RWPE2 (cell line): ENCODE measurements around the gene AP3S2.

Experiments
- ATAC-seq: fragments of 200-7000 bp; cut with Tn5 transposase; 3 replicates; pipeline ENCODE4 v1.9.1; 2021; ENCODE audit warnings: low read depth
- DNase-seq: peaks from one replicate; pipeline ENCODE4 v3.0.0-alpha.2; 2020; ENCODE audit warnings: low spot score
- H3K27ac ChIP-seq: fragments of 450-650 bp; 2 replicates; pipeline ENCODE4 v1.5.1; 2017; ENCODE audit warnings: mild to moderate bottlenecking; ENCODE audit not compliant: poor library complexity, severe bottlenecking
- H3K27me3 ChIP-seq: fragments of 250-450 bp; sonication (Bioruptor Pico); 2 replicates; pipeline ENCODE4 v1.5.1; 2021; ENCODE audit warnings: mild to moderate bottlenecking, moderate library complexity; ENCODE audit not compliant: insufficient read depth, poor library complexity, severe bottlenecking
- H3K36me3 ChIP-seq: fragments of 250-450 bp; sonication (Bioruptor Pico); 2 replicates; pipeline ENCODE4 v1.5.1; 2020; ENCODE audit warnings: low read depth, mild to moderate bottlenecking, moderate library complexity
- H3K4me1 ChIP-seq: fragments of 250-450 bp; sonication (Bioruptor Pico); 2 replicates; pipeline ENCODE4 v1.5.1; 2021; ENCODE audit warnings: mild to moderate bottlenecking, moderate library complexity; ENCODE audit not compliant: insufficient read depth, poor library complexity, severe bottlenecking
- H3K4me3 ChIP-seq: fragments of 250-450 bp; sonication (Bioruptor Pico); 2 replicates; pipeline ENCODE4 v1.5.1; 2021; ENCODE audit warnings: mild to moderate bottlenecking, moderate library complexity; ENCODE audit not compliant: severe bottlenecking
- H3K9me3 ChIP-seq: fragments of 250-450 bp; sonication (Bioruptor Pico); 2 replicates; pipeline ENCODE4 v1.5.1; 2021; ENCODE audit warnings: mild to moderate bottlenecking, moderate library complexity; ENCODE audit not compliant: severe bottlenecking
- CTCF ChIP-seq: fragments of 450-650 bp; IDR thresholded peaks from one replicate; pipeline ENCODE4 v1.5.1; 2017; ENCODE audit warnings: mild to moderate bottlenecking, moderate library complexity; ENCODE audit not compliant: poor library complexity, severe bottlenecking

The AP3S2 gene

GRCh38 chr15:89810837-89811236, 83.0 kb downstream of the AP3S2 start:
- no peak for TF ChIP-seq CTCF
- no peak for DNase-seq
- H3K27me3 ChIP-seq: no peaks in the 10 kb centered on the region
- H3K27ac ChIP-seq: peak overlapping the region; percentile 53
- no peak overlapping the region for H3K4me3 ChIP-seq
- ATAC-seq: no peak
- H3K36me3 ChIP-seq: no peaks in the 10 kb centered on the region
- no peaks in the 10 kb centered on the region for H3K9me3 ChIP-seq
- H3K4me1 ChIP-seq: peaks cover 12% of the 10 kb centered on the region

DNA sequence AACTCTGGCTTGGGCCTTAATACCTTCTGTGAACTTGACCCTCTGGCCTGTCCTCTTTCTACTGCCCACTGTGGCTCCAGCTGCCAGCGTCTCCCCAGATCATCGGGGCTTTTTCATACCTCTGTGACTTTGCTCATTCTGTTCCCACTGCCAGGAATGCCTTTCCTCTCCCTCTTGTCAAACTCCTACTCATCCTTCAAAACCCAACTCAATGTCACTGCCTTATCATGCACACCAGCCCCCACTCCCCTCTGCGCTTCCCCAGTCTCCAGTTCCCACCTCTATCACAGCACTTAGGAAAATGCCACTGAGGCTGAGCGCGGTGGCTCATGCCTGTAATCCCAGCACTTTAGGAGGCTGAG, 84.0 kb downstream of the AP3S2 start:
- Histone ChIP-seq H3K9me3 (no peaks in the 10 kb centered on the region), H3K4me3 (no peak overlapping the region), H3K36me3 (no peaks in the 10 kb centered on the region), H3K27ac (no peak overlapping the region), H3K27me3 (no peaks in the 10 kb centered on the region), H3K4me1 (peaks cover 12% of the 10 kb centered on the region)
- ATAC-seq (no peak), DNase-seq (no peak)
- TF ChIP-seq CTCF: no peak

GRCh38 chr15:89809093-89809786, 84.6 kb downstream of the AP3S2 start:
- Histone ChIP-seq H3K9me3 (no peaks in the 10 kb centered on the region), H3K4me3 (no peak overlapping the region), H3K27me3 (no peaks in the 10 kb centered on the region), H3K4me1 (peaks cover 12% of the 10 kb centered on the region), H3K27ac (no peak overlapping the region), H3K36me3 (no peaks in the 10 kb centered on the region)
- DNase-seq: no peak
- no peak for TF ChIP-seq CTCF
- no peak for ATAC-seq

DNA sequence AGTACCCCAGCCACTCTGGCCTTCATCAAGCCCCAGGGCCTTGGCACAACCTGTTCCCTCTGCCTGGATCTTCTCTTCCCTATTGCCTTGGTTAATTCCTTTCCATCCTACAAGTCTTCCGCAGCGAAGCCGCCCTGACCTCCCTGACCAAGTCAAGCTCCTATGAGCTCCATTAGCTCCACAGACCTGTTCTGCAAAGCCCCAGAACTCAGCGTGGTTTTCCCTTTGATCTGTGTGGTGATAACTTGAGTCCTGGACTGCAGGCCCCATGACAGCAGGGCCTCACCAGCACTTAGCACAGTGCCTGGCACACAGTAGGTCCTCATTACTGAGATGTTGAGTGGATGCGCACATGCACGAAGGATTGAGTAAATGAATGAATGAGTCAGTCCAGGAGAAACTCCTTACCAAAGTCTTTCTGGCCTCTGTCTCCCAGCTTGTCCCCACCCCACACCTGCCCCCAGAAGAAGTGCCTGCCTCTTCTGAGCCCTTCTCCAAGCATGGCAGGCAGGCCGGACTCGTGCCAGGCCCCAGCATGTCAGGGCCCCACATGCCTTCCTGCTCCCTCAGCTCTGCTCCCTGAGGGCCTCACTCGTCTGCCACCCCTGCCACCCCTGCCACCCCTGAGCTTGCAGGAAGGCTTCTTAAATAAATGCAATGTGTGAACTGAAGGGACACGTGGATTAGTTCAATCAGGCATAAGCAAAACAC, 85.5 kb downstream of the AP3S2 start:
- no peaks in the 10 kb centered on the region for H3K27me3 ChIP-seq
- no peak for DNase-seq
- H3K36me3 ChIP-seq: no peaks in the 10 kb centered on the region
- H3K9me3 ChIP-seq: no peaks in the 10 kb centered on the region
- no peak overlapping the region for H3K4me3 ChIP-seq
- no peak overlapping the region for H3K27ac ChIP-seq
- ATAC-seq: no peak
- peaks cover 12% of the 10 kb centered on the region for H3K4me1 ChIP-seq
- no peak for TF ChIP-seq CTCF

DNA sequence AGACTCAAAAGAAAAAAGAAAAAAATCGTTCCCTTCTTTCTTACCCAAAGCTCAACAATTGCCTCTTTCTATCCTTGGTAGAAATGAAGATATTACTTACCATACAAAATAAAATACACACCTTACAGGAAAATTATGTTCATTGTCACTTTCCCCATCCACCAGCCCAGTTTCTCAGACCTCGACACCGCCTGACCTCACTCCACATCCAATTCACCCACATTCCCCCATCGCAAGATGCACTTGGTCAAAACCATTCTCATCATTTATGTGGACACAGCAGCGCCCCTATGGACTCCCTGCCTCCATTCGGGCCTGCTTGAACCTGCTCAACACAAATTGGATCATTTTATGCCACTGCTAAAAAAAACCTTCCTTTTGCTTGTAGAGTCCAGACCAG, 86.1 kb downstream of the AP3S2 start:
- no peaks in the 10 kb centered on the region for H3K36me3 ChIP-seq
- no peak for ATAC-seq
- H3K4me1 ChIP-seq: peaks cover 11% of the 10 kb centered on the region
- no peak for DNase-seq
- H3K9me3 ChIP-seq: no peaks in the 10 kb centered on the region
- H3K27me3 ChIP-seq: no peaks in the 10 kb centered on the region
- no peak for TF ChIP-seq CTCF
- no peak overlapping the region for H3K4me3 ChIP-seq
- no peak overlapping the region for H3K27ac ChIP-seq
